Small intestine (tissue), 16 donors: ENCODE data around the gene CSNK1A1. TPM values are rescaled to one million over a fixed set of nuclear protein-coding genes. Genes with fewer than 3 reads are reported as not detected.
"Not testable (repeated sequence)": the region's sequence is repeated elsewhere in the genome, so short reads cannot be mapped to it uniquely, and the experiment has no call there.

Experiments used
- DNase-seq, 2 donors: peaks; one replicate each; pipeline versions ENCODE4 v3.0.0 to v3.0.0-alpha.2; 2013
- FAIRE-seq: peaks from 2 replicates; lab custom pipeline; 2012; peaks lifted over from hg19 to GRCh38; lab: Jason Lieb, UNC
- H3K27ac ChIP-seq, 3 donors: one replicate each; pipeline ENCODE4 v1.5.1; 2013; ENCODE audit warnings: low read length in 2 of 3, mild to moderate bottlenecking in 2 of 3, control low read depth in 1 of 3, inconsistent platforms in 1 of 3, low read depth in 1 of 3, moderate library complexity in 1 of 3
- H3K27me3 ChIP-seq, 3 donors: one replicate each; pipeline ENCODE4 v1.6.1; 2013; ENCODE audit warnings: low read length in 3 of 3, inconsistent platforms in 1 of 3; ENCODE audit not compliant: control insufficient read depth in 3 of 3, insufficient read depth in 3 of 3
- H3K36me3 ChIP-seq, 3 donors: one replicate each; pipeline ENCODE4 v1.6.1; 2013; ENCODE audit warnings: low read length in 3 of 3, inconsistent platforms in 1 of 3, low read depth in 1 of 3, mild to moderate bottlenecking in 1 of 3, moderate library complexity in 1 of 3; ENCODE audit not compliant: control insufficient read depth in 3 of 3, insufficient read depth in 2 of 3
- H3K4me1 ChIP-seq, 3 donors: one replicate each; pipeline ENCODE4 v1.6.1; 2013; ENCODE audit warnings: low read length in 2 of 3, inconsistent platforms in 1 of 3, low read depth in 1 of 3, mild to moderate bottlenecking in 1 of 3, moderate library complexity in 1 of 3; ENCODE audit not compliant: control insufficient read depth in 3 of 3, insufficient read depth in 2 of 3
- H3K4me3 ChIP-seq, 3 donors: one replicate each; pipeline ENCODE4 v1.5.1; 2013; ENCODE audit warnings: low read length in 3 of 3, control low read depth in 1 of 3, inconsistent platforms in 1 of 3, low read depth in 1 of 3, mild to moderate bottlenecking in 1 of 3, moderate library complexity in 1 of 3
- H3K9me3 ChIP-seq, 2 donors: one replicate each; pipeline ENCODE4 v1.6.1; 2013; ENCODE audit warnings: low read depth in 1 of 2, low read length in 1 of 2; ENCODE audit not compliant: control insufficient read depth in 2 of 2, insufficient read depth in 1 of 2
- WGBS, 3 donors: extraction: QIAGEN DNeasy Blood & Tissue Kit; methylation state at CpG; one replicate each; pipeline ENCODE4 v1.1.7; 2013; 5-methylcytosine and 5-hydroxymethylcytosine counted together
- long read RNA-seq, 10 donors: transcript quantifications; one replicate each; lab custom pipeline, GENCODE V29; 2026
- polyA plus RNA-seq, 4 donors: library from polyadenylated mRNA; stranded (reverse) in 3 of 4; unstranded in 1 of 4; fragments of 200-250 nt in 3 of 4; fragments of 120-200 nt in 1 of 4; gene quantifications; one replicate each; pipeline versions ENCODE4 v1.2.1 to v1.2.3, GENCODE V29; 2013
- donor health status: healthy with polysubstance abuse.
- donor health status: control.
- donor health status: control.
- donor health status: Bipolar disorder and iron deficiency.
- donor health status: healthy.

The CSNK1A1 gene
- 100 to 1,000 TPM in 2 of 4 donors, 10 to 100 TPM in 2; 58.6 to 118 (median 84.5) TPM for polyA plus RNA-seq
- long read RNA-seq, donor 1, full-length matches to known transcripts, result 36 of 69 reads
- long read RNA-seq, donor 1, partial matches to known transcripts, result 33 of 69 reads
- long read RNA-seq, donor 1, other reads (novel, unspliced or antisense), result 0 of 69 reads
- long read RNA-seq, donor 2, full-length matches to known transcripts, result 12 of 12 reads
- long read RNA-seq, donor 2, partial matches to known transcripts, result 0 of 12 reads
- long read RNA-seq, donor 2, other reads (novel, unspliced or antisense), result 0 of 12 reads
- long read RNA-seq, donor 3, full-length matches to known transcripts, result 7 of 12 reads
- long read RNA-seq, donor 3, partial matches to known transcripts, result 5 of 12 reads
- long read RNA-seq, donor 3, other reads (novel, unspliced or antisense), result 0 of 12 reads
- long read RNA-seq, donor 4, partial matches to known transcripts, result 0 of 1 reads
- long read RNA-seq, donor 4, other reads (novel, unspliced or antisense), result 0 of 1 reads
- long read RNA-seq, donor 5, partial matches to known transcripts, result 6 of 8 reads
- long read RNA-seq, donor 5, other reads (novel, unspliced or antisense), result 0 of 8 reads
- long read RNA-seq, donor 6, full-length matches to known transcripts, result 18 of 25 reads
- long read RNA-seq, donor 6, partial matches to known transcripts, result 7 of 25 reads
- long read RNA-seq, donor 6, other reads (novel, unspliced or antisense), result 0 of 25 reads
- long read RNA-seq, donor 7, full-length matches to known transcripts, result 40 of 57 reads
- long read RNA-seq, donor 7, partial matches to known transcripts, result 17 of 57 reads
- long read RNA-seq, donor 7, other reads (novel, unspliced or antisense), result 0 of 57 reads
- long read RNA-seq, donor 8, partial matches to known transcripts, result 0 of 1 reads
- long read RNA-seq, donor 8, other reads (novel, unspliced or antisense), result 0 of 1 reads
- long read RNA-seq, donor 9, partial matches to known transcripts, result 0 of 2 reads
- long read RNA-seq, donor 9, other reads (novel, unspliced or antisense), result 0 of 2 reads
- long read RNA-seq, donor 10, full-length matches to known transcripts, result 20 of 30 reads
- long read RNA-seq, donor 10, partial matches to known transcripts, result 10 of 30 reads
- long read RNA-seq, donor 10, other reads (novel, unspliced or antisense), result 0 of 30 reads

DNA sequence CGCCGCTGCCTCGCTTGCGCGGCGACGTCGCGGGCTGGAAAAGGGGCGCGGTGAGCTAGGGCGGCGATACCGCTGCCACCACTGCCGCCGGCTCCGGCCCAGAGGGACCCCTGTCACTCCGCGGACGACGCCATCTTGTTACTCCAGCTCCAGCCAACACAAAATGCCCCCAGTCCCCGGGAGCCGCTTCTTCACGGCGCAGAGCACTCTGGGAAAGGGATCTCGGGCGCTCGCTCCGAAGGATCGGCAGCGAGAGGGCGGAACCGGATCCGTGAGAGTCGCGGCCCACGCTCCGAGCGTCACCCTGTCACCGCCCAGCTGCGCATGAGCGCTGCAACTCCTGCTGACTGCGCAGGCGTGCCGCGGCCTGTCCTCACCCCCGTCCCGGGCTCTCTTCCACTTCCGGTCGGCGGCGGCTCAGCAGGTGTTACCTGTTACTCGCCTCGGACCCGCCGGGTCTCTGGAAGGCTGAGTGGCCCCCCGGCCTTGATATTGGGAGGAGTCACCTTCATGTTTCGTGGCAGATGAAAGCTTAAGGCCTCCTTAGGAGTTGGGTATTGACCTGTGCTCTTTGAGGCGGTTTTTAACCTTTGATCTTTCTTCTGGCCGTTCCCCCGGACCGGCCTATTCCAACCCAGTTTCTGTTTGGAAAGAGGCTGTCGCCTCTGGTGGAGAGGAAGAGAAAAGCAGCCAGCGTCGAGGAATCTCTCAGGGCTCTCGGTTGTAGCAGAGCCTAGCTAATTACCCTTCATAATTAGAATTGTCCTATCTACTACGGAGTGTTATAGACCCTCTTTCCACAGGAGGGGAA is at the start of gene CSNK1A1:
Gene CSNK1A1 (minus strand): TSS at position 213 of the 811 bp plus-strand sequence. CDS start 475 bp downstream, outside the sequence.
- FAIRE-seq, result no peak
- DNase-seq, result peak; percentile 99 to 100
- Histone ChIP-seq H3K27ac (peak within 1 kb of the TSS; percentile 95 to 99 (median 97)), H3K9me3 (no peaks in the 10 kb centered on the region), H3K4me1 (peaks cover 0 to 6% (median 0%) of the 10 kb centered on the region in 3 donors), H3K27me3 (no peaks in the 10 kb centered on the region), H3K36me3 (peaks cover 0 to 21% (median under 1%) of the 10 kb centered on the region in 3 donors), H3K4me3 (peak within 1 kb of the TSS; percentile 80 to 89 (median 88))
- 0% methylated on average over 61 to 67 of the region's 67 CpGs for WGBS, 3 donors

- Histone ChIP-seq H3K4me3 (no peak overlapping the region), H3K9me3 (no peaks in the 10 kb centered on the region), H3K27ac (no peak overlapping the region), H3K4me1 (peaks cover 2 to 22% (median 7%) of the 10 kb centered on the region in 3 donors), H3K36me3 (peaks cover 0 to 4% (median 3%) of the 10 kb centered on the region in 3 donors), H3K27me3 (no peaks in the 10 kb centered on the region)
- no peak for DNase-seq
- FAIRE-seq, result no peak
- 69 to 85% (median 72%) methylated on average over 3 of the region's 3 CpGs for WGBS, 3 donors
Measured at GRCh38 chr5:149600932-149601331, 49.7 kb upstream of the CSNK1A1 start.

GRCh38 chr5:149599375-149599774 is 48.1 kb upstream of the CSNK1A1 start:
- no peak overlapping the region for H3K4me3 ChIP-seq
- DNase-seq (no peak), FAIRE-seq (no peak)
- no peaks in the 10 kb centered on the region for H3K9me3 ChIP-seq
- 87 to 93% (median 92%) methylated on average over 4 of the region's 4 CpGs for WGBS, 3 donors
- H3K27me3 ChIP-seq, result no peaks in the 10 kb centered on the region
- H3K36me3 ChIP-seq, result peaks cover 0 to 4% (median 3%) of the 10 kb centered on the region in 3 donors
- no peak overlapping the region for H3K27ac ChIP-seq
- H3K4me1 ChIP-seq, result peaks cover 0 to 8% (median 0%) of the 10 kb centered on the region in 3 donors

DNA sequence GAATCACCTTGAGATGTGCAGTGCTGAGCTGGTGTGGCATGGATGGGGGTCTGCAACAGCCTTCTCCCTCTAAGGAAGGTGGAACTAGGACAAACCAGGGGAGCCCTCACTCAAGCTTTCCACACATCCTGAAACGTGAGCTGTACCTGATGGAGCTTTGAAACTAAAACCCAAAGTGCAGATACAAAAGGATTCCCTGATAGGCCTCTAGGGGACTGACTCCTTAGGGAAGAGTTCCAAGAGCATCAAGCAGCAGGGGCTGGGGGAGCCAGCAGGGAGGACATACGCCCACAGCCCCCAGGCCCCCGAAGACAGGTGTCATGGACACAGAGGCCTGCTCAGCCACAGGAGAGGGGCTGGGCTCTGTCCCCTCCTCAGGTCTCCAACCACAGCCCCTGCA is 47.7 kb upstream of the CSNK1A1 start:
- Histone ChIP-seq H3K4me1 (peaks cover 0 to 6% (median 0%) of the 10 kb centered on the region in 3 donors), H3K4me3 (no peak overlapping the region), H3K36me3 (peaks cover 0 to 4% (median 3%) of the 10 kb centered on the region in 3 donors), H3K9me3 (no peaks in the 10 kb centered on the region), H3K27me3 (no peaks in the 10 kb centered on the region), H3K27ac (no peak overlapping the region)
- 91 to 96% (median 91%) methylated on average over 3 of the region's 3 CpGs for WGBS, 3 donors
- no peak for DNase-seq
- no peak for FAIRE-seq

GRCh38 chr5:149598234-149598633 is 47.0 kb upstream of the CSNK1A1 start:
- not testable (repeated sequence) for H3K36me3 ChIP-seq, H3K4me1 ChIP-seq, DNase-seq, H3K9me3 ChIP-seq, FAIRE-seq, H3K27ac ChIP-seq, H3K27me3 ChIP-seq, H3K4me3 ChIP-seq
- WGBS, 3 donors, result 89 to 94% (median 90%) methylated on average over 2 of the region's 2 CpGs

GRCh38 chr5:149597618-149598017 is 46.4 kb upstream of the CSNK1A1 start:
- no peak for DNase-seq
- Histone ChIP-seq H3K4me1 (no peaks in the 10 kb centered on the region), H3K9me3 (no peaks in the 10 kb centered on the region), H3K27me3 (no peaks in the 10 kb centered on the region), H3K36me3 (peaks cover 0 to 4% (median 3%) of the 10 kb centered on the region in 3 donors), H3K4me3 (no peak overlapping the region), H3K27ac (no peak overlapping the region)
- FAIRE-seq, result no peak
- 97 to 98% (median 98%) methylated on average over 7 of the region's 7 CpGs for WGBS, 3 donors

GRCh38 chr5:149596712-149597111 is 45.5 kb upstream of the CSNK1A1 start:
- no peaks in the 10 kb centered on the region for H3K9me3 ChIP-seq
- no peaks in the 10 kb centered on the region for H3K4me1 ChIP-seq
- H3K27ac ChIP-seq, result peak overlapping the region in 1 of 3 donors; percentile 18
- H3K36me3 ChIP-seq, result peaks cover 0 to 4% (median 3%) of the 10 kb centered on the region in 3 donors
- H3K4me3 ChIP-seq, result no peak overlapping the region
- FAIRE-seq, result no peak
- no peak for DNase-seq
- 79 to 94% (median 88%) methylated on average over 2 of the region's 2 CpGs for WGBS, 3 donors
- no peaks in the 10 kb centered on the region for H3K27me3 ChIP-seq
